ENCODE results near the gene ASB15.

The ASB15 gene

DNA sequence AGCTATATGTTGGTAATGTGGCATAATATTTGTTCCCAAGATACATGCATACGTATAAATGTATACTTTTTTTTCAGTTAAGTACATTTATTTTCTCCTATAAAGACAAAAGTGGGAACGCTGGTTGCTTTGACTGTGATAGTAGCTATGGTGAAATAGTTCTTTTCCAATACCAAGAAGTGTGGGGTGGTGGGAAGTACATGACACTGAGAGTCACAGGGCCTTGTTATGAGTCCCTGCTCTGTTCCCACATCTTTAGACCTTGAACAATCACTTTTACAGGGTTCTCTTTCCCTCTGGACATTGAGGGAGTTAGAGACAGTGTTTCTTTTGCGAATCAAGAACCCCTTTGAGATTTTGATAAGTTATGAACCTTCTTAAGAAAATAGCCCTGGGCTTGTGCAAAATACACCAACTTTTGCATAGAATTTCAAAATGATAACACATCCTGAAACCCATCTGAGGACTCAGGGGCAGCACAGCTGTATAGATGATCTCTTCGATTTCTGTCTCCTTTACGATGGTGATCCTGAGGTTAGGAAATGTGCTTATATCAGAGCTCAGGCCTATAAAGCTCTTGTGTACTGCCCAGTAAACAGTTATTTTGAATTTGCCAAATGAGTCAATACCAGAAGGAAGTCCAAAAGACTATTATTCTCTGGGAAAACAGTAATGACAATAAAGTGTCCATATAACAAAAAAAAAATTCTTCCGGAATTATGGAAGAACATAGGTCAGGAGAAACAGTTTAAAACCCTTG, 55.1 kb downstream of the ASB15 start:
- Histone ChIP-seq H3K4me1 (ENCODE audit: low read length) (no peaks in the 10 kb centered on the region), H3K36me3 (replicated peaks; ENCODE audit: insufficient read depth, low read length) (no peaks in the 10 kb centered on the region), H2AFZ (ENCODE audit: low read length) (no peak overlapping the region), H3K9me3 (replicated peaks; ENCODE audit: insufficient read depth, low read length) (no peaks in the 10 kb centered on the region), H3K9me2 (replicated peaks; ENCODE audit: insufficient read depth, low read length) (no peaks in the 10 kb centered on the region), H3K79me2 (ENCODE audit: low read length) (no peaks in the 10 kb centered on the region), H3K4me3 (ENCODE audit: low read length) (no peak overlapping the region), H3K4me2 (ENCODE audit: low read depth, low read length) (no peak overlapping the region), H3K9ac (ENCODE audit: low read length) (no peak overlapping the region), H3K27ac (ENCODE audit: low read length) (no peak overlapping the region), H3F3A (ENCODE audit: insufficient read depth, low read length) (no peaks in the 10 kb centered on the region), H3K27me3 (replicated peaks; ENCODE audit: insufficient read depth, low read length) (no peaks in the 10 kb centered on the region), H4K20me1 (ENCODE audit: insufficient read depth, low read length) (no peaks in the 10 kb centered on the region)
- TF ChIP-seq EZH2 (optimal IDR thresholded peaks at IDR 0.05; ENCODE audit: low read depth, low read length) (no peak), EZH2phosphoT487 (IDR thresholded peaks at IDR 0.05; ENCODE audit: low read length) (no peak)
- TF ChIP-seq, protein P1, sequence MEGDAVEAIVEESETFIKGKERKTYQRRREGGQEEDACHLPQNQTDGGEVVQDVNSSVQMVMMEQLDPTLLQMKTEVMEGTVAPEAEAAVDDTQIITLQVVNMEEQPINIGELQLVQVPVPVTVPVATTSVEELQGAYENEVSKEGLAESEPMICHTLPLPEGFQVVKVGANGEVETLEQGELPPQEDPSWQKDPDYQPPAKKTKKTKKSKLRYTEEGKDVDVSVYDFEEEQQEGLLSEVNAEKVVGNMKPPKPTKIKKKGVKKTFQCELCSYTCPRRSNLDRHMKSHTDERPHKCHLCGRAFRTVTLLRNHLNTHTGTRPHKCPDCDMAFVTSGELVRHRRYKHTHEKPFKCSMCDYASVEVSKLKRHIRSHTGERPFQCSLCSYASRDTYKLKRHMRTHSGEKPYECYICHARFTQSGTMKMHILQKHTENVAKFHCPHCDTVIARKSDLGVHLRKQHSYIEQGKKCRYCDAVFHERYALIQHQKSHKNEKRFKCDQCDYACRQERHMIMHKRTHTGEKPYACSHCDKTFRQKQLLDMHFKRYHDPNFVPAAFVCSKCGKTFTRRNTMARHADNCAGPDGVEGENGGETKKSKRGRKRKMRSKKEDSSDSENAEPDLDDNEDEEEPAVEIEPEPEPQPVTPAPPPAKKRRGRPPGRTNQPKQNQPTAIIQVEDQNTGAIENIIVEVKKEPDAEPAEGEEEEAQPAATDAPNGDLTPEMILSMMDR (IDR thresholded peaks at IDR 0.05; ENCODE audit: low read length): no peak
- DNase-seq: no peak

DNA sequence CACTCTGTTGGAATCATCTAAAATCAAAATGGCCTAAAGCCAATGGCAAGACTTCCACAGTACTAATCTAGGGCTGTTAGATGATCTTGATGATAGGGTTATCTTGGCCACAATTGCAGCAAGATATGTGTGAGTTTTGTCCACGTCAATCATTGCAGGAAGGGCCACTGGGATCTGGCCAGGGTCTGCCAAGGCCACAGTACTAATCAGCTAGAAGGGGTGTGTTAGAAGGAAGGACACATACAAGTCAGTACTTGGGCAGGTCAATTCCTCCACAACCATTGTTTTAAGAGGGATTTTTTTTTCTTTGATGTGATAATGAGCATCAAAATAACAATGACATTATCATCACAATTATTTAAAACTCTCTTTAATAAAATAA, 55.7 kb downstream of the ASB15 start:
- Histone ChIP-seq H2AFZ (ENCODE audit: low read length) (no peak overlapping the region), H3K9me2 (replicated peaks; ENCODE audit: insufficient read depth, low read length) (no peaks in the 10 kb centered on the region), H4K20me1 (ENCODE audit: insufficient read depth, low read length) (no peaks in the 10 kb centered on the region), H3K36me3 (replicated peaks; ENCODE audit: insufficient read depth, low read length) (no peaks in the 10 kb centered on the region), H3K9ac (ENCODE audit: low read length) (no peak overlapping the region), H3K4me2 (ENCODE audit: low read depth, low read length) (no peak overlapping the region), H3K4me3 (ENCODE audit: low read length) (no peak overlapping the region), H3F3A (ENCODE audit: insufficient read depth, low read length) (no peaks in the 10 kb centered on the region), H3K27me3 (replicated peaks; ENCODE audit: insufficient read depth, low read length) (no peaks in the 10 kb centered on the region), H3K79me2 (ENCODE audit: low read length) (no peaks in the 10 kb centered on the region), H3K9me3 (replicated peaks; ENCODE audit: insufficient read depth, low read length) (no peaks in the 10 kb centered on the region), H3K27ac (ENCODE audit: low read length) (no peak overlapping the region), H3K4me1 (ENCODE audit: low read length) (no peaks in the 10 kb centered on the region)
- DNase-seq: no peak
- TF ChIP-seq, protein P1 (IDR thresholded peaks at IDR 0.05; ENCODE audit: low read length): no peak
- TF ChIP-seq EZH2 (optimal IDR thresholded peaks at IDR 0.05; ENCODE audit: low read depth, low read length): no peak
- TF ChIP-seq EZH2phosphoT487 (IDR thresholded peaks at IDR 0.05; ENCODE audit: low read length): no peak

DNA sequence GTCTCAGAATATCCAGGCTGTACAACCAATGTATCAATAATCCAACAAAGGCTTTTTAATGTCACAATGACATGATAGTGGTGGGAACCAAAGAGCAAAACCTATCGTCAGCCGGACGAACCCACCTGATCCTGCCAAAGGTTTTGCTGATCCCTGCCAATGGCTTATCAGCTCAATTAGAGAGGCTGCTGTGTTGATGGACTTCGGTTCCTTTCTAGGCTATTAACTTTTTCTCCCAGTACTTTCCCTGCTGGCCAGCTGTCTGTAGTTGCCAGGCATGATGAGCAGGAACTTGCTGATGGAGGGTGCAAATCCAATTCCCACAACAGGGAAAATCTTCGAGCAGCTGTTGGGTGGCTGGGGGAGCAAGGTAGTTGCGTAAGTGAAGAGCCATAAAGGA, 56.4 kb downstream of the ASB15 start:
- Histone ChIP-seq H3K9ac (ENCODE audit: low read length) (no peak overlapping the region), H3K79me2 (ENCODE audit: low read length) (no peaks in the 10 kb centered on the region), H3K4me1 (ENCODE audit: low read length) (no peaks in the 10 kb centered on the region), H3K27ac (ENCODE audit: low read length) (no peak overlapping the region), H3K4me2 (ENCODE audit: low read depth, low read length) (no peak overlapping the region), H3K36me3 (replicated peaks; ENCODE audit: insufficient read depth, low read length) (no peaks in the 10 kb centered on the region), H3K4me3 (ENCODE audit: low read length) (no peak overlapping the region), H4K20me1 (ENCODE audit: insufficient read depth, low read length) (no peaks in the 10 kb centered on the region), H3K27me3 (replicated peaks; ENCODE audit: insufficient read depth, low read length) (no peaks in the 10 kb centered on the region), H3K9me2 (replicated peaks; ENCODE audit: insufficient read depth, low read length) (no peaks in the 10 kb centered on the region), H3K9me3 (replicated peaks; ENCODE audit: insufficient read depth, low read length) (no peaks in the 10 kb centered on the region), H2AFZ (ENCODE audit: low read length) (no peak overlapping the region), H3F3A (ENCODE audit: insufficient read depth, low read length) (no peaks in the 10 kb centered on the region)
- TF ChIP-seq, protein P1 (IDR thresholded peaks at IDR 0.05; ENCODE audit: low read length): no peak
- TF ChIP-seq EZH2phosphoT487 (IDR thresholded peaks at IDR 0.05; ENCODE audit: low read length): no peak
- TF ChIP-seq EZH2 (optimal IDR thresholded peaks at IDR 0.05; ENCODE audit: low read depth, low read length): no peak
- no peak for DNase-seq
